HG02678 (cell line): ENCODE data around the gene TMEM18.

Experiments
- ATAC-seq: cut with Tn5 transposase; IDR thresholded peaks from one replicate; pipeline ENCODE4 v1.9.1; 2021; ENCODE audit warnings: mild to moderate bottlenecking, moderate library complexity; ENCODE audit not compliant: unreplicated experiment

Gene TMEM18

GRCh38 chr2:673615-674320, 3.4 kb downstream of the TMEM18 start:
- ATAC-seq = no peak

- ATAC-seq = no peak
Observed at GRCh38 chr2:673016-673415, 4.2 kb downstream of the TMEM18 start.

- no peak for ATAC-seq
Observed at GRCh38 chr2:672606-672905, 4.7 kb downstream of the TMEM18 start.

GRCh38 chr2:671787-672605, 5.2 kb downstream of the TMEM18 start:
- no peak for ATAC-seq

GRCh38 chr2:671072-671471, 6.1 kb downstream of the TMEM18 start:
- ATAC-seq = no peak

- ATAC-seq = no peak
Observed at GRCh38 chr2:670637-671036, 6.6 kb downstream of the TMEM18 start.

- ATAC-seq = no peak
Observed at GRCh38 chr2:669323-669722, 7.9 kb downstream of the TMEM18 start.

GRCh38 chr2:668000-668398, 9.2 kb downstream of the TMEM18 start:
- no peak for ATAC-seq

GRCh38 chr2:667332-667999, 9.7 kb downstream of the TMEM18 start:
- ATAC-seq = no peak

GRCh38 chr2:666441-666840, 10.8 kb downstream of the TMEM18 start:
- no peak for ATAC-seq

GRCh38 chr2:665340-666073, 11.7 kb downstream of the TMEM18 start:
- no peak for ATAC-seq

GRCh38 chr2:664063-664462, 13.1 kb downstream of the TMEM18 start:
- no peak for ATAC-seq

GRCh38 chr2:663221-663620, 14.0 kb downstream of the TMEM18 start:
- ATAC-seq = no peak

- no peak for ATAC-seq
Observed at GRCh38 chr2:661360-661635, 15.9 kb downstream of the TMEM18 start.

GRCh38 chr2:660586-661359, 16.4 kb downstream of the TMEM18 start:
- no peak for ATAC-seq

- ATAC-seq = no peak
Observed at GRCh38 chr2:660029-660428, 17.2 kb downstream of the TMEM18 start.

- no peak for ATAC-seq
Observed at GRCh38 chr2:658426-658825, 18.8 kb downstream of the TMEM18 start.

GRCh38 chr2:657766-658165, 19.4 kb downstream of the TMEM18 start:
- ATAC-seq = no peak

- no peak for ATAC-seq
Observed at GRCh38 chr2:656676-657075, 20.5 kb downstream of the TMEM18 start.

- no peak for ATAC-seq
Observed at GRCh38 chr2:655626-656025, 21.6 kb downstream of the TMEM18 start.

GRCh38 chr2:654896-655295, 22.3 kb downstream of the TMEM18 start:
- ATAC-seq = no peak
